CD4-positive, alpha-beta memory T cell (primary cell): Measurements from ENCODE around the gene TIMM10B. TPM values are rescaled to one million over a fixed set of nuclear protein-coding genes. Genes with fewer than 3 reads are reported as not detected.

Source experiments
- CTCF ChIA-PET: fragments of 350-600 bp; sonication (Branson Sonifier 250); formaldehyde crosslinking; loops from one replicate; lab custom pipeline; 2021; ENCODE audit warnings: inconsistent platforms; ENCODE audit not compliant: partially characterized antibody; lab: Charles Lee
- POLR2A ChIA-PET: fragments of 350-600 bp; sonication (Branson Sonifier 250); formaldehyde crosslinking; loops from one replicate; lab custom pipeline; 2021; ENCODE audit not compliant: partially characterized antibody; lab: Charles Lee
- DNase-seq, 5 donors: peaks; one replicate each; pipeline versions ENCODE4 v3.0.0 to v3.0.0-alpha.2; 2020 to 2022; ENCODE audit warnings: mixed read lengths in 1 of 5
- H3K27ac ChIP-seq: one replicate; pipeline ENCODE4 v1.7.0; 2013; ENCODE audit warnings: low read depth, low read length
- H3K27me3 ChIP-seq: 2 replicates; pipeline ENCODE4 v1.7.0; 2013; ENCODE audit warnings: mild to moderate bottlenecking, low read length, moderate library complexity; ENCODE audit not compliant: insufficient read depth
- H3K36me3 ChIP-seq: 2 replicates; pipeline ENCODE4 v1.7.0; 2013; ENCODE audit warnings: mild to moderate bottlenecking, low read length, moderate library complexity; ENCODE audit not compliant: insufficient read depth
- H3K4me1 ChIP-seq: 2 replicates; pipeline ENCODE4 v1.7.0; 2013; ENCODE audit warnings: mild to moderate bottlenecking, low read length, moderate library complexity; ENCODE audit not compliant: insufficient read depth
- H3K4me3 ChIP-seq, 2 donors: one replicate each; pipeline ENCODE4 v1.7.0; 2013; ENCODE audit warnings: low read length in 2 of 2, mild to moderate bottlenecking in 1 of 2
- H3K9me3 ChIP-seq, 2 donors: one replicate each; pipeline ENCODE4 v1.7.0; 2013; ENCODE audit warnings: low read length in 2 of 2, control low read depth in 1 of 2; ENCODE audit not compliant: control insufficient read depth in 1 of 2
- H3K27ac Mint-ChIP-seq, 7 donors: one replicate each; pipeline ENCODE4 v1.8.0; 2020 to 2021; ENCODE audit warnings: mixed read lengths in 7 of 7, mild to moderate bottlenecking in 6 of 7, inconsistent platforms in 3 of 7, moderate library complexity in 3 of 7
- H3K27me3 Mint-ChIP-seq, 2 donors: one replicate each; pipeline ENCODE4 v1.8.0; 2020 to 2021; ENCODE audit warnings: mixed read lengths in 2 of 2
- H3K36me3 Mint-ChIP-seq, 2 donors: one replicate each; pipeline ENCODE4 v1.8.0; 2020 to 2021; ENCODE audit warnings: mixed read lengths in 2 of 2, inconsistent platforms in 1 of 2, mild to moderate bottlenecking in 1 of 2
- H3K4me1 Mint-ChIP-seq, 4 donors: one replicate each; pipeline ENCODE4 v1.8.0; 2020 to 2021; ENCODE audit warnings: mixed read lengths in 4 of 4, mild to moderate bottlenecking in 1 of 4
- H3K4me3 Mint-ChIP-seq, 8 donors: one replicate each; pipeline ENCODE4 v1.8.0; 2020 to 2021; ENCODE audit warnings: mixed read lengths in 8 of 8, mild to moderate bottlenecking in 7 of 8, moderate library complexity in 6 of 8, inconsistent platforms in 3 of 8
- H3K9me3 Mint-ChIP-seq, 8 donors: one replicate each; pipeline ENCODE4 v1.8.0; 2020 to 2021; ENCODE audit warnings: mixed read lengths in 8 of 8, mild to moderate bottlenecking in 5 of 8, inconsistent platforms in 3 of 8, moderate library complexity in 1 of 8
- intact Hi-C: fragments of 100-400 bp; cut with micrococcal nuclease; formaldehyde crosslinking; loops from one replicate; pipeline ENCODE4 v1.15.1; 2023
- polyA plus RNA-seq, 2 donors: library from polyadenylated mRNA; unstranded; fragments of 300-500 nt; fragmentation: Illumina TruSeq; gene quantifications; one replicate each; pipeline ENCODE4 v1.2.3, GENCODE V29; 2021
- total RNA-seq, 2 experiments: library from RNA; stranded (reverse); gene quantifications; one replicate each; pipeline ENCODE4 v1.2.3, GENCODE V29; 2021

The TIMM10B gene
- total and polyA plus RNA-seq, 4 experiments from 2014 or later: 29.9 to 60.3 (median 43.5) TPM

- peaks cover 43% of the 10 kb centered on the region for H3K4me1 ChIP-seq
- H3K9me3 Mint-ChIP-seq: no peaks in the 10 kb centered on the region
- H3K4me3 Mint-ChIP-seq: peak overlapping the region; percentile 93 to 98 (median 96)
- peak overlapping the region; percentile 95 to 99 (median 98) for H3K27ac Mint-ChIP-seq
- H3K4me3 ChIP-seq: peak overlapping the region; percentile 83 to 97
- no peaks in the 10 kb centered on the region for H3K9me3 ChIP-seq
- intact Hi-C loops: loop anchor here (2.0 to 5.0 kb wide), 2 partner anchors 43 to 62 kb away; partner anchors contain the start of gene APBB1
- no peaks in the 10 kb centered on the region for H3K27me3 Mint-ChIP-seq
- CTCF ChIA-PET: interaction anchor here (1.5 to 2.5 kb wide), 2 partner anchors 37 to 102 kb away, joined by 9 to 23 read pairs; no protein-coding TSS in a partner anchor
- peak overlapping the region; percentile 90 for H3K27ac ChIP-seq
- POLR2A ChIA-PET: interaction anchor here (1.0 to 1.4 kb wide), 2 partner anchors 61 to 90 kb away, joined by 3 to 8 read pairs; partner anchors contain the start of genes APBB1 and SMPD1
- H3K36me3 Mint-ChIP-seq: peaks cover 19 to 52% of the 10 kb centered on the region in 2 donors
- peaks cover 48% of the 10 kb centered on the region for H3K36me3 ChIP-seq
- DNase-seq: no peak
- no peaks in the 10 kb centered on the region for H3K27me3 ChIP-seq
- peaks cover 26 to 47% (median 36%) of the 10 kb centered on the region in 4 donors for H3K4me1 Mint-ChIP-seq
These were observed 894 bp upstream of the TIMM10B start for GRCh38 chr11:6480299-6480914.

DNA sequence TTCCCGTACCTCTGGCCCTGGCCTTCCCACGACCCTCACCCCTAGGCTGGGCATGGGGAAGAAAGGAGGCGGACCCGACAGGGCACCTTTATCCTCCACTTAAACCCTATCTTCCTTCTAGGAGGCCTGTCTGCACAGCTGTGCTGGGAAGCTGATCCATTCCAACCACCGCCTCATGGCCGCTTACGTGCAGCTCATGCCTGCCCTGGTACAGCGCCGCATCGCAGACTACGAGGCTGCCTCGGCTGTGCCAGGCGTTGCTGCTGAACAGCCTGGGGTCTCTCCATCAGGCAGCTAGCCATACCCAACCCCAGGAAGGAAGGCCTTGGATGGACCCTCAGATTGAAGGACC lies 599 bp downstream of the TIMM10B start:
- H3K27me3 ChIP-seq: no peaks in the 10 kb centered on the region
- no peaks in the 10 kb centered on the region for H3K9me3 Mint-ChIP-seq
- no peaks in the 10 kb centered on the region for H3K27me3 Mint-ChIP-seq
- peak overlapping the region; percentile 83 to 97 for H3K4me3 ChIP-seq
- H3K4me1 ChIP-seq: peaks cover 49% of the 10 kb centered on the region
- H3K36me3 Mint-ChIP-seq: peaks cover 19 to 48% of the 10 kb centered on the region in 2 donors
- ChIA-PET POLR2A (interaction anchor here (0.7 to 4.7 kb wide), 26 partner anchors 8 to 1505 kb away, joined by 3 to 30 read pairs (median 4); partner anchors contain the start of genes APBB1, EIF3F, FHIP1B and MRPL17), CTCF (interaction anchor here (0.7 to 2.5 kb wide), 14 partner anchors 10 to 223 kb away, joined by 3 to 23 read pairs (median 4); partner anchors contain the start of gene MRPL17)
- DNase-seq: peak in 1 of 5 donors; percentile 5
- H3K36me3 ChIP-seq: peaks cover 52% of the 10 kb centered on the region
- H3K4me3 Mint-ChIP-seq: peak overlapping the region; percentile 93 to 98 (median 96)
- intact Hi-C loops: loop anchor here (1.0 to 5.0 kb wide), 6 partner anchors 45 to 248 kb away; partner anchors contain the start of genes APBB1, FHIP1B, ILK and MRPL17
- peak overlapping the region; percentile 95 to 99 (median 98) for H3K27ac Mint-ChIP-seq
- H3K9me3 ChIP-seq: no peaks in the 10 kb centered on the region
- H3K4me1 Mint-ChIP-seq: peaks cover 26 to 44% (median 36%) of the 10 kb centered on the region in 4 donors
- peak overlapping the region; percentile 90 for H3K27ac ChIP-seq

- H3K27ac ChIP-seq: peak overlapping the region; percentile 90
- peak overlapping the region; percentile 77 to 99 (median 98) for H3K27ac Mint-ChIP-seq
- intact Hi-C loops: loop anchor here (5.0 kb wide), 1 partner anchor 45 kb away; no protein-coding TSS in a partner anchor
- peak overlapping the region in 1 of 2 donors; percentile 83 for H3K4me3 ChIP-seq
- peak overlapping the region; percentile 93 to 98 (median 96) for H3K4me3 Mint-ChIP-seq
- H3K4me1 ChIP-seq: peaks cover 49% of the 10 kb centered on the region
- H3K27me3 Mint-ChIP-seq: no peaks in the 10 kb centered on the region
- no peak for DNase-seq
- H3K9me3 ChIP-seq: no peaks in the 10 kb centered on the region
- peaks cover 26 to 44% (median 36%) of the 10 kb centered on the region in 4 donors for H3K4me1 Mint-ChIP-seq
- CTCF ChIA-PET: interaction anchor here (0.9 to 2.5 kb wide), 8 partner anchors 23 to 223 kb away, joined by 3 to 23 read pairs (median 7); partner anchors contain the start of gene MRPL17
- no peaks in the 10 kb centered on the region for H3K27me3 ChIP-seq
- no peaks in the 10 kb centered on the region for H3K9me3 Mint-ChIP-seq
- POLR2A ChIA-PET: interaction anchor here (0.9 to 4.7 kb wide), 12 partner anchors 8 to 248 kb away, joined by 3 to 30 read pairs (median 10); partner anchors contain the start of genes APBB1, FHIP1B, MRPL17 and SMPD1
- peaks cover 19 to 46% of the 10 kb centered on the region in 2 donors for H3K36me3 Mint-ChIP-seq
- H3K36me3 ChIP-seq: peaks cover 49% of the 10 kb centered on the region
These were observed 1.1 kb downstream of the TIMM10B start for GRCh38 chr11:6482441-6482840.

DNA sequence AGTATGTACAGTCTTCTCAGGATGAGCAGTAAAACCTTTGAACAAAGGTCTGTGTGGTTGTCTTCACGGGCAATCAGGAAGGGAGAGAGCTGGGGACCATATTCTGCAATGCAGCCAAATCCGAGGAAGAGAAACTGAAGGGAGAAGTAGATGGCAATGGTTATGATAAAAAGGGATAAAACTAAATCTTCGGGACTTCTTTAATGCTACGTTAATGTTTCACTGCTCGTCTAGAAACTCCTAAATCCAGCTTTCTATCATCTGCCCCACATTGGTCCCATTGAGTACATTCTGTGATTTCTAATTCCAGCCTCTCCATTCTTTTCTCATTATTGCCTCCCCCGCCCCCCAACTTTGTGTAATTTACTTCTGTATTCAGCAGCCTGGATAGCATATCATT lies 1.7 kb downstream of the TIMM10B start:
- Histone ChIP-seq H3K27ac (peak overlapping the region; percentile 90), H3K4me1 (peaks cover 49% of the 10 kb centered on the region), H3K4me3 (no peak overlapping the region), H3K36me3 (peaks cover 43% of the 10 kb centered on the region), H3K27me3 (no peaks in the 10 kb centered on the region), H3K9me3 (no peaks in the 10 kb centered on the region)
- H3K9me3 Mint-ChIP-seq: no peaks in the 10 kb centered on the region
- peaks cover 26 to 44% (median 36%) of the 10 kb centered on the region in 4 donors for H3K4me1 Mint-ChIP-seq
- H3K27me3 Mint-ChIP-seq: no peaks in the 10 kb centered on the region
- peak overlapping the region; percentile 51 to 98 (median 94) for H3K4me3 Mint-ChIP-seq
- no peak for DNase-seq
- H3K27ac Mint-ChIP-seq: peak overlapping the region; percentile 81 to 99 (median 95)
- CTCF ChIA-PET: interaction anchor here (0.9 to 2.5 kb wide), 3 partner anchors 23 to 127 kb away, joined by 3 to 23 read pairs (median 5); no protein-coding TSS in a partner anchor
- intact Hi-C loops: loop anchor here (5.0 kb wide), 1 partner anchor 46 kb away; no protein-coding TSS in a partner anchor
- POLR2A ChIA-PET: interaction anchor here (1.2 to 4.7 kb wide), 8 partner anchors 11 to 248 kb away, joined by 4 to 30 read pairs (median 16); partner anchors contain the start of genes APBB1, FHIP1B, MRPL17 and SMPD1
- peaks cover 14 to 43% of the 10 kb centered on the region in 2 donors for H3K36me3 Mint-ChIP-seq

- Histone ChIP-seq H3K4me1 (peaks cover 31% of the 10 kb centered on the region), H3K27ac (no peak overlapping the region), H3K36me3 (peaks cover 41% of the 10 kb centered on the region), H3K27me3 (no peaks in the 10 kb centered on the region), H3K4me3 (no peak overlapping the region), H3K9me3 (no peaks in the 10 kb centered on the region)
- H3K4me3 Mint-ChIP-seq: no peak overlapping the region
- ChIA-PET POLR2A (interaction anchor here (1.2 kb wide), 1 partner anchor 96 kb away, joined by 3 read pairs; the partner anchor contains the start of gene SMPD1), CTCF (interaction anchor here (1.4 to 2.0 kb wide), 5 partner anchors 20 to 221 kb away, joined by 3 to 8 read pairs (median 4); partner anchors contain the start of gene MRPL17)
- H3K27me3 Mint-ChIP-seq: no peaks in the 10 kb centered on the region
- no peak for DNase-seq
- no peaks in the 10 kb centered on the region for H3K9me3 Mint-ChIP-seq
- peaks cover 16 to 51% of the 10 kb centered on the region in 2 donors for H3K36me3 Mint-ChIP-seq
- peaks cover 21 to 30% (median 29%) of the 10 kb centered on the region in 4 donors for H3K4me1 Mint-ChIP-seq
- no peak overlapping the region for H3K27ac Mint-ChIP-seq
- intact Hi-C loops: no loop called here
These were observed 4.4 kb downstream of the TIMM10B start for GRCh38 chr11:6485661-6486060.

GRCh38 chr11:6486256-6486655 lies 5.0 kb downstream of the TIMM10B start:
- Mint-ChIP-seq H3K4me3 (no peak overlapping the region), H3K4me1 (peaks cover 17 to 26% (median 23%) of the 10 kb centered on the region in 4 donors), H3K27ac (no peak overlapping the region), H3K36me3 (peaks cover 16 to 46% of the 10 kb centered on the region in 2 donors), H3K27me3 (no peaks in the 10 kb centered on the region), H3K9me3 (no peaks in the 10 kb centered on the region)
- intact Hi-C loops: no loop called here
- peaks cover 28% of the 10 kb centered on the region for H3K4me1 ChIP-seq
- H3K27me3 ChIP-seq: no peaks in the 10 kb centered on the region
- no peak for DNase-seq
- ChIA-PET CTCF (interaction anchor here (0.5 to 1.7 kb wide), 6 partner anchors 21 to 197 kb away, joined by 3 to 4 read pairs (median 3); partner anchors contain the start of gene MRPL17), POLR2A (interaction anchor here (1.5 kb wide), 1 partner anchor 67 kb away, joined by 3 read pairs; the partner anchor contains the start of gene APBB1)
- no peak overlapping the region for H3K4me3 ChIP-seq
- H3K9me3 ChIP-seq: no peaks in the 10 kb centered on the region
- H3K27ac ChIP-seq: no peak overlapping the region
- H3K36me3 ChIP-seq: peaks cover 41% of the 10 kb centered on the region
